H1 (cell line): ENCODE data around the gene YARS2. TPM values are rescaled to one million over a fixed set of nuclear protein-coding genes. Genes with fewer than 3 reads are reported as not detected.

ENCODE experiments used
- NANOG ChIP-seq: IDR thresholded peaks from 2 replicates; pipeline ENCODE4 v1.6.1; 2011; ENCODE audit warnings: low read length, low read depth, mild to moderate bottlenecking, inconsistent platforms; ENCODE audit not compliant: insufficient read depth, poor library complexity, severe bottlenecking
- NRF1 ChIP-seq: IDR thresholded peaks from 2 replicates; pipeline ENCODE4 v1.6.1; 2011; ENCODE audit warnings: mild to moderate bottlenecking, low read depth, low read length, improper control_type of control experiment
- POLR2AphosphoS5 ChIP-seq: IDR thresholded peaks from 2 replicates; pipeline ENCODE4 v1.6.1; 2011; ENCODE audit warnings: low read depth, low read length
- POU5F1 ChIP-seq: IDR thresholded peaks from 2 replicates; pipeline ENCODE4 v1.6.1; 2011; ENCODE audit warnings: low read depth, mild to moderate bottlenecking, low read length, moderate library complexity
- RNF2 ChIP-seq: fragments of 200-900, 300-1000 bp; sonication (generic); IDR thresholded peaks from 2 replicates; pipeline ENCODE4 v1.7.1; 2016; ENCODE audit warnings: borderline replicate concordance, low read depth, mild to moderate bottlenecking, antibody characterized with exemption, low read length; ENCODE audit not compliant: poor library complexity, severe bottlenecking; ENCODE audit errors: missing control alignments
- TCF12 ChIP-seq: IDR thresholded peaks from 2 replicates; pipeline ENCODE4 v1.6.1; 2011; ENCODE audit warnings: low read depth, mild to moderate bottlenecking, low read length
- polyA plus RNA-seq, 7 experiments: library from polyadenylated mRNA; depleted of rRNA in 3 of 7; stranded (reverse) in 5 of 7; unstranded in 2 of 7; fragments of >200 nt in 5 of 7; fragments of 200-250 nt in 2 of 7; gene quantifications; 1 replicate in 5 of 7; 2 replicates in 1 of 7; 4 replicates in 1 of 7; pipeline versions ENCODE4 v1.2.1 to v1.2.3, GENCODE V29; 2011 to 2013; ENCODE audit warnings: missing spikeins in 2 of 7, mixed read lengths in 2 of 7
- total RNA-seq: library from RNA; stranded (reverse); fragmentation: NEBNext Ultra II Directional; extraction: Animal tissue kit (Norgen Biotek cat#: 25700); gene quantifications from 2 replicates; pipeline ENCODE4 v1.2.1, GENCODE V29; 2021
- TF ChIP-seq, protein P1 (sequence below): IDR thresholded peaks from 2 replicates; pipeline ENCODE4 v1.6.1; 2011; ENCODE audit warnings: low read length, improper control_type of control experiment
- TF ChIP-seq, protein P2 (sequence below): fragments of 300-600 bp; sonication (generic); IDR thresholded peaks from 2 replicates; pipeline ENCODE4 v1.7.1; 2012; ENCODE audit warnings: low read length, moderate library complexity, mild to moderate bottlenecking, inconsistent platforms; ENCODE audit not compliant: insufficient replicate concordance

The YARS2 gene
- total and polyA plus RNA-seq, 2 of the 8 experiments (the other 6 are each of a cell fraction or from before 2014, with no cell fraction given), result 29.9 to 41.4 TPM

DNA sequence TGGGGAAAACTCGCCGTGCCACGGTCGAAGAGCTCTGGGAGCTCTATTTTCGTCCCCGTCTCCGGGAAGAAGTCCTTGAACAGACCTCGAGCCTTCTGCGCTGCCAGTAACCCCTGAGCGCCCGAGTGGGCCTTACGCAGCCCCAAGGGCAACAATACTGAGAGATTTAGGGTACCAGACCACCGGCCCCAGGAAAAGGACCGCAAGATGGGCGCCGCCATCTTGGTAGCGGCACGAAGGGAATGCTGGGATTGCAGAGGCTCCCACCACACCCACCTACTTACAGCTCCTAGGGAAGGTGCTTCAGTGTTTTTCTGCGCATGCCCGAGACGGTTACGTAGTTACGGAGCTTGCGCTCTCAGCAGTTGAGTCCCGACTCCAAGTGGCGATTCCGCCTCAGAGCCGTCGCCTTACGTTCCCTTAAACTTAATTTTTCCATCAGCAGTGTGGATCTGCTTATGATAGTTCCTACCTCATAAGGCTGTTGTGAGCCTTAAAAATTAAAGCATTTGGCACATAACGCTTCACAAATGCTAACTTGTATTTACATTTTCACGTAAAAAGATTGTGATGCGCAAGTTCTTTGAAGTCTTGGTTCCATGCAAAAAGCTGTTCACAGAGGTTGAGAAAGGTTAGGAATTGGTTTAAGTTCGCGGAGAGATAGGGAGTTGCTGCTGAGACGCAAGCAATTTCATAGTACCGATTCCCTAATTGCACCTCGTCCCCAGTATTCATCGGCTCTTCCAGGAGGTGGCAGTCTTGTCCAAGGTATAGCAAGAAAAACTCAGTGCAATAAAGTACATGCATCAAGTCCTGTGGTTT is at the start of gene YARS2 (continued):
- TF ChIP-seq, protein P1, sequence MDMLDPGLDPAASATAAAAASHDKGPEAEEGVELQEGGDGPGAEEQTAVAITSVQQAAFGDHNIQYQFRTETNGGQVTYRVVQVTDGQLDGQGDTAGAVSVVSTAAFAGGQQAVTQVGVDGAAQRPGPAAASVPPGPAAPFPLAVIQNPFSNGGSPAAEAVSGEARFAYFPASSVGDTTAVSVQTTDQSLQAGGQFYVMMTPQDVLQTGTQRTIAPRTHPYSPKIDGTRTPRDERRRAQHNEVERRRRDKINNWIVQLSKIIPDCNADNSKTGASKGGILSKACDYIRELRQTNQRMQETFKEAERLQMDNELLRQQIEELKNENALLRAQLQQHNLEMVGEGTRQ, result no peak
- no peak for TF ChIP-seq POU5F1
- TF ChIP-seq, protein P2, sequence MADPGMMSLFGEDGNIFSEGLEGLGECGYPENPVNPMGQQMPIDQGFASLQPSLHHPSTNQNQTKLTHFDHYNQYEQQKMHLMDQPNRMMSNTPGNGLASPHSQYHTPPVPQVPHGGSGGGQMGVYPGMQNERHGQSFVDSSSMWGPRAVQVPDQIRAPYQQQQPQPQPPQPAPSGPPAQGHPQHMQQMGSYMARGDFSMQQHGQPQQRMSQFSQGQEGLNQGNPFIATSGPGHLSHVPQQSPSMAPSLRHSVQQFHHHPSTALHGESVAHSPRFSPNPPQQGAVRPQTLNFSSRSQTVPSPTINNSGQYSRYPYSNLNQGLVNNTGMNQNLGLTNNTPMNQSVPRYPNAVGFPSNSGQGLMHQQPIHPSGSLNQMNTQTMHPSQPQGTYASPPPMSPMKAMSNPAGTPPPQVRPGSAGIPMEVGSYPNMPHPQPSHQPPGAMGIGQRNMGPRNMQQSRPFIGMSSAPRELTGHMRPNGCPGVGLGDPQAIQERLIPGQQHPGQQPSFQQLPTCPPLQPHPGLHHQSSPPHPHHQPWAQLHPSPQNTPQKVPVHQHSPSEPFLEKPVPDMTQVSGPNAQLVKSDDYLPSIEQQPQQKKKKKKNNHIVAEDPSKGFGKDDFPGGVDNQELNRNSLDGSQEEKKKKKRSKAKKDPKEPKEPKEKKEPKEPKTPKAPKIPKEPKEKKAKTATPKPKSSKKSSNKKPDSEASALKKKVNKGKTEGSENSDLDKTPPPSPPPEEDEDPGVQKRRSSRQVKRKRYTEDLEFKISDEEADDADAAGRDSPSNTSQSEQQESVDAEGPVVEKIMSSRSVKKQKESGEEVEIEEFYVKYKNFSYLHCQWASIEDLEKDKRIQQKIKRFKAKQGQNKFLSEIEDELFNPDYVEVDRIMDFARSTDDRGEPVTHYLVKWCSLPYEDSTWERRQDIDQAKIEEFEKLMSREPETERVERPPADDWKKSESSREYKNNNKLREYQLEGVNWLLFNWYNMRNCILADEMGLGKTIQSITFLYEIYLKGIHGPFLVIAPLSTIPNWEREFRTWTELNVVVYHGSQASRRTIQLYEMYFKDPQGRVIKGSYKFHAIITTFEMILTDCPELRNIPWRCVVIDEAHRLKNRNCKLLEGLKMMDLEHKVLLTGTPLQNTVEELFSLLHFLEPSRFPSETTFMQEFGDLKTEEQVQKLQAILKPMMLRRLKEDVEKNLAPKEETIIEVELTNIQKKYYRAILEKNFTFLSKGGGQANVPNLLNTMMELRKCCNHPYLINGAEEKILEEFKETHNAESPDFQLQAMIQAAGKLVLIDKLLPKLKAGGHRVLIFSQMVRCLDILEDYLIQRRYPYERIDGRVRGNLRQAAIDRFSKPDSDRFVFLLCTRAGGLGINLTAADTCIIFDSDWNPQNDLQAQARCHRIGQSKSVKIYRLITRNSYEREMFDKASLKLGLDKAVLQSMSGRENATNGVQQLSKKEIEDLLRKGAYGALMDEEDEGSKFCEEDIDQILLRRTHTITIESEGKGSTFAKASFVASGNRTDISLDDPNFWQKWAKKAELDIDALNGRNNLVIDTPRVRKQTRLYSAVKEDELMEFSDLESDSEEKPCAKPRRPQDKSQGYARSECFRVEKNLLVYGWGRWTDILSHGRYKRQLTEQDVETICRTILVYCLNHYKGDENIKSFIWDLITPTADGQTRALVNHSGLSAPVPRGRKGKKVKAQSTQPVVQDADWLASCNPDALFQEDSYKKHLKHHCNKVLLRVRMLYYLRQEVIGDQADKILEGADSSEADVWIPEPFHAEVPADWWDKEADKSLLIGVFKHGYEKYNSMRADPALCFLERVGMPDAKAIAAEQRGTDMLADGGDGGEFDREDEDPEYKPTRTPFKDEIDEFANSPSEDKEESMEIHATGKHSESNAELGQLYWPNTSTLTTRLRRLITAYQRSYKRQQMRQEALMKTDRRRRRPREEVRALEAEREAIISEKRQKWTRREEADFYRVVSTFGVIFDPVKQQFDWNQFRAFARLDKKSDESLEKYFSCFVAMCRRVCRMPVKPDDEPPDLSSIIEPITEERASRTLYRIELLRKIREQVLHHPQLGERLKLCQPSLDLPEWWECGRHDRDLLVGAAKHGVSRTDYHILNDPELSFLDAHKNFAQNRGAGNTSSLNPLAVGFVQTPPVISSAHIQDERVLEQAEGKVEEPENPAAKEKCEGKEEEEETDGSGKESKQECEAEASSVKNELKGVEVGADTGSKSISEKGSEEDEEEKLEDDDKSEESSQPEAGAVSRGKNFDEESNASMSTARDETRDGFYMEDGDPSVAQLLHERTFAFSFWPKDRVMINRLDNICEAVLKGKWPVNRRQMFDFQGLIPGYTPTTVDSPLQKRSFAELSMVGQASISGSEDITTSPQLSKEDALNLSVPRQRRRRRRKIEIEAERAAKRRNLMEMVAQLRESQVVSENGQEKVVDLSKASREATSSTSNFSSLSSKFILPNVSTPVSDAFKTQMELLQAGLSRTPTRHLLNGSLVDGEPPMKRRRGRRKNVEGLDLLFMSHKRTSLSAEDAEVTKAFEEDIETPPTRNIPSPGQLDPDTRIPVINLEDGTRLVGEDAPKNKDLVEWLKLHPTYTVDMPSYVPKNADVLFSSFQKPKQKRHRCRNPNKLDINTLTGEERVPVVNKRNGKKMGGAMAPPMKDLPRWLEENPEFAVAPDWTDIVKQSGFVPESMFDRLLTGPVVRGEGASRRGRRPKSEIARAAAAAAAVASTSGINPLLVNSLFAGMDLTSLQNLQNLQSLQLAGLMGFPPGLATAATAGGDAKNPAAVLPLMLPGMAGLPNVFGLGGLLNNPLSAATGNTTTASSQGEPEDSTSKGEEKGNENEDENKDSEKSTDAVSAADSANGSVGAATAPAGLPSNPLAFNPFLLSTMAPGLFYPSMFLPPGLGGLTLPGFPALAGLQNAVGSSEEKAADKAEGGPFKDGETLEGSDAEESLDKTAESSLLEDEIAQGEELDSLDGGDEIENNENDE, result peak; percentile 90
- TF ChIP-seq RNF2, result no peak
- TF ChIP-seq NANOG, result no peak
- no peak for TF ChIP-seq TCF12
- peak; percentile 85 for TF ChIP-seq NRF1
- TF ChIP-seq POLR2AphosphoS5, result peak; percentile 95
